AG09309 (cell line): Measurements from ENCODE around the gene RIC3.

ENCODE experiments used
- DNase-seq: peaks from one replicate; pipeline ENCODE4 v3.0.0-alpha.2; 2010; ENCODE audit warnings: low read depth
- H3K4me3 ChIP-seq: 2 replicates; pipeline ENCODE4 v1.5.1; 2011; ENCODE audit warnings: mild to moderate bottlenecking, low read depth, low read length, moderate library complexity; ENCODE audit not compliant: control insufficient read depth
- CTCF ChIP-seq: IDR thresholded peaks from 2 replicates; pipeline ENCODE4 v1.5.1; 2011; ENCODE audit warnings: mild to moderate bottlenecking, low read depth, low read length, inconsistent platforms; ENCODE audit not compliant: insufficient read depth, control insufficient read depth; ENCODE audit errors: missing control alignments

RIC3 gene

GRCh38 chr11:8108421-8108820 lies 60.4 kb downstream of the RIC3 start:
- H3K4me3 ChIP-seq: no peak overlapping the region

GRCh38 chr11:8107642-8108041 lies 61.2 kb downstream of the RIC3 start:
- TF ChIP-seq CTCF: no peak
- H3K4me3 ChIP-seq: no peak overlapping the region
- no peak for DNase-seq

More at GRCh38 chr11:8108421-8108820, 60.4 kb downstream of the RIC3 start:
- no peak for TF ChIP-seq CTCF
- DNase-seq: no peak

GRCh38 chr11:8106679-8107078 lies 62.1 kb downstream of the RIC3 start:
- DNase-seq: no peak
- TF ChIP-seq CTCF: no peak
- H3K4me3 ChIP-seq: no peak overlapping the region

- H3K4me3 ChIP-seq: no peak overlapping the region
- no peak for DNase-seq
Observed at GRCh38 chr11:8105666-8106065, 63.2 kb downstream of the RIC3 start.

GRCh38 chr11:8105133-8105532 lies 63.7 kb downstream of the RIC3 start:
- H3K4me3 ChIP-seq: no peak overlapping the region
- TF ChIP-seq CTCF: no peak
- no peak for DNase-seq

More at GRCh38 chr11:8105666-8106065, 63.2 kb downstream of the RIC3 start:
- no peak for TF ChIP-seq CTCF

GRCh38 chr11:8103909-8104308 lies 64.9 kb downstream of the RIC3 start:
- no peak overlapping the region for H3K4me3 ChIP-seq
- TF ChIP-seq CTCF: no peak
- no peak for DNase-seq

GRCh38 chr11:8102965-8103364 lies 65.9 kb downstream of the RIC3 start:
- H3K4me3 ChIP-seq: no peak overlapping the region
- DNase-seq: no peak
- no peak for TF ChIP-seq CTCF
